Gastrocnemius medialis (tissue), 4 donors: ENCODE data around the gene PAX5. TPM values are rescaled to one million over a fixed set of nuclear protein-coding genes. Genes with fewer than 3 reads are reported as not detected.

ENCODE experiments used
- ATAC-seq, 2 donors: fragments of 150-250 bp; one replicate each; pipeline ENCODE4 v1.9.1; 2016
- DNase-seq, 2 donors: peaks; one replicate each; pipeline ENCODE4 v3.0.0-alpha.2; 2019
- H3K27ac ChIP-seq, 4 donors: fragments of 200-600 bp; sonication (generic); 1 replicate in 1 of 4; 2 replicates in 3 of 4; pipeline ENCODE4 v1.5.1; 2016 to 2018; ENCODE audit warnings: mild to moderate bottlenecking in 2 of 4, moderate library complexity in 1 of 4
- H3K27me3 ChIP-seq, 3 donors: fragments of 200-600 bp; sonication (generic) in 2 of 3; 1 replicate in 1 of 3; 2 replicates in 2 of 3; pipeline versions ENCODE4 v1.5.1 to v1.6.0; 2016 to 2019; ENCODE audit warnings: mild to moderate bottlenecking in 1 of 3, moderate library complexity in 1 of 3
- H3K36me3 ChIP-seq, 2 donors: fragments of 200-600 bp; sonication (generic) in 1 of 2; one replicate each; pipeline ENCODE4 v1.5.1; 2017 to 2018
- H3K4me1 ChIP-seq, 2 donors: fragments of 200-600 bp; sonication (generic) in 1 of 2; one replicate each; pipeline ENCODE4 v1.5.1; 2016 to 2017; ENCODE audit warnings: mild to moderate bottlenecking in 2 of 2
- H3K4me3 ChIP-seq, 4 donors: fragments of 200-600 bp; sonication (generic) in 3 of 4; 1 replicate in 1 of 4; 2 replicates in 3 of 4; pipeline ENCODE4 v1.5.1; 2016 to 2019; ENCODE audit warnings: mild to moderate bottlenecking in 2 of 4
- H3K9me3 ChIP-seq, 3 donors: fragments of 200-600 bp; sonication (generic) in 2 of 3; 1 replicate in 1 of 3; 2 replicates in 2 of 3; pipeline ENCODE4 v1.5.1; 2016 to 2019
- POLR2A ChIP-seq, 2 donors: fragments of 450-650 bp; IDR thresholded peaks; one replicate each; pipeline ENCODE4 v1.6.1; 2017; ENCODE audit warnings: antibody characterized with exemption in 2 of 2, mild to moderate bottlenecking in 2 of 2, moderate library complexity in 2 of 2
- in situ Hi-C, 4 donors: fragments of 200-750 bp; cut with MboI; loops; one replicate each; pipeline versions ENCODE4 v1.15.0 to v1.8.0; 2017; ENCODE audit warnings: low sequenced_read_pairs in 4 of 4
- intact Hi-C: fragments of 100-400 bp; cut with DNase I; formaldehyde crosslinking; loops from one replicate; pipeline ENCODE4 v1.15.1; 2023; ENCODE audit warnings: low total_unique reads
- total RNA-seq, 4 donors: library from RNA; depleted of rRNA; stranded (reverse); fragments of >200 nt; gene quantifications; one replicate each; pipeline versions ENCODE4 v1.1.0 to v1.2.3, GENCODE V29; 2016
- TF ChIP-seq, protein P1 (sequence below), 5 experiments: fragments of 450-650 bp in 3 of 5; fragments of 200-600 bp in 2 of 5; sonication (generic) in 2 of 5; IDR thresholded peaks in 4 of 5; conservative IDR thresholded peaks in 1 of 5; 1 replicate in 4 of 5; 2 replicates in 1 of 5; pipeline ENCODE4 v1.5.1; 2016 to 2019; ENCODE audit warnings: antibody characterized with exemption in 5 of 5, mild to moderate bottlenecking in 3 of 5, moderate library complexity in 3 of 5

Gene PAX5
- total RNA-seq, 4 donors from 2014 or later = 0.19 TPM; not detected in 3

DNA sequence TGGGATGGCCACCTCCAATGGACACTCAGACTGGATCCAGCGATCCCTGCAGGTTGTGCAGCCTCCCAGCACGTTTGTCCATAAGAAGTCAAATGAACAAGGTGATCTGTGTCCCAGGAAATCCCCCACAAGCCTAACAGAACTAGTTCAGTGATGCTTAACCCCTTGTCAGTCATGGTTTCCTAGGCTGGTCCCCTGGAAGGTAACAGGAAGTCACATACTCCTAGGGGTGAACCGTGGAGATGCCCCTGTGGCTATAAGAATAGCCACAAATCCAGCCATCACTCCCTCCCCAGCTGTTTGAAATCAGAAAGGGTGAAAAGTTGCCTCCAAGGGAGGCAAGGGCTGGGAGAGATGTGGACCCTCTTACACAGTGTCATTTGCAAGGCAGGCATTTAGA is 22.5 kb downstream of the PAX5 start:
- Histone ChIP-seq H3K4me3 (no peak overlapping the region), H3K27me3 (peaks cover 18 to 29% (median 22%) of the 10 kb centered on the region in 3 donors), H3K4me1 (no peaks in the 10 kb centered on the region), H3K27ac (no peak overlapping the region), H3K9me3 (no peaks in the 10 kb centered on the region), H3K36me3 (no peaks in the 10 kb centered on the region)
- no peak for TF ChIP-seq POLR2A (IDR thresholded peaks at IDR 0.05)
- TF ChIP-seq, protein P1, sequence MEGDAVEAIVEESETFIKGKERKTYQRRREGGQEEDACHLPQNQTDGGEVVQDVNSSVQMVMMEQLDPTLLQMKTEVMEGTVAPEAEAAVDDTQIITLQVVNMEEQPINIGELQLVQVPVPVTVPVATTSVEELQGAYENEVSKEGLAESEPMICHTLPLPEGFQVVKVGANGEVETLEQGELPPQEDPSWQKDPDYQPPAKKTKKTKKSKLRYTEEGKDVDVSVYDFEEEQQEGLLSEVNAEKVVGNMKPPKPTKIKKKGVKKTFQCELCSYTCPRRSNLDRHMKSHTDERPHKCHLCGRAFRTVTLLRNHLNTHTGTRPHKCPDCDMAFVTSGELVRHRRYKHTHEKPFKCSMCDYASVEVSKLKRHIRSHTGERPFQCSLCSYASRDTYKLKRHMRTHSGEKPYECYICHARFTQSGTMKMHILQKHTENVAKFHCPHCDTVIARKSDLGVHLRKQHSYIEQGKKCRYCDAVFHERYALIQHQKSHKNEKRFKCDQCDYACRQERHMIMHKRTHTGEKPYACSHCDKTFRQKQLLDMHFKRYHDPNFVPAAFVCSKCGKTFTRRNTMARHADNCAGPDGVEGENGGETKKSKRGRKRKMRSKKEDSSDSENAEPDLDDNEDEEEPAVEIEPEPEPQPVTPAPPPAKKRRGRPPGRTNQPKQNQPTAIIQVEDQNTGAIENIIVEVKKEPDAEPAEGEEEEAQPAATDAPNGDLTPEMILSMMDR (IDR thresholded peaks at IDR 0.05 in 4 of 5, conservative IDR thresholded peaks at IDR 0.05 in 1 of 5) = no peak
- in situ Hi-C loops (no loop called here), intact Hi-C loops (no loop called here)
- ATAC-seq (no peak), DNase-seq (no peak)

DNA sequence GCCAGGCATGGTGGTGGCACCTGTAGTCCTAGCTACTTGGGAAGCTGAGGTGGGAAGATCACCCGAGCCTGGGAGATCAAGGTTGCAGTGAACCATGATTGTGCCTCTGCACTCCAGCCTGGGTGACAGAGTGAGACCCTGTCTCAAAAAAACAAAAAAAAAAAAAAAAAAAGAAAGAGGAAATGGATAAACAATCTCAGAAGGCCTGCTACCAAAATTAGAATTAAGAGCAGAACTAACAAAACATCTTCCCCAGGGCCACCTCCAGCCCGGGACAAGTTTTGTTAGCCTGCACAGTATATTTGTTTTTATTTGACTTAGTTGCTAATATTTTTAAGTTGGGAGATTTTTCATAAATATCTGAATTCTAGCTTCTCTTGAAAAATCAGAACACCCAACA is 23.1 kb downstream of the PAX5 start:
- peaks cover 18 to 27% (median 25%) of the 10 kb centered on the region in 3 donors for H3K27me3 ChIP-seq
- no peaks in the 10 kb centered on the region for H3K4me1 ChIP-seq
- H3K27ac ChIP-seq = no peak overlapping the region
- ATAC-seq (no peak), DNase-seq (no peak)
- intact Hi-C loops = no loop called here
- no peaks in the 10 kb centered on the region for H3K36me3 ChIP-seq
- no peak for TF ChIP-seq POLR2A (IDR thresholded peaks at IDR 0.05)
- TF ChIP-seq, protein P1 (IDR thresholded peaks at IDR 0.05 in 4 of 5, conservative IDR thresholded peaks at IDR 0.05 in 1 of 5) = no peak
- in situ Hi-C loops = no loop called here
- H3K9me3 ChIP-seq = no peaks in the 10 kb centered on the region
- H3K4me3 ChIP-seq = no peak overlapping the region

DNA sequence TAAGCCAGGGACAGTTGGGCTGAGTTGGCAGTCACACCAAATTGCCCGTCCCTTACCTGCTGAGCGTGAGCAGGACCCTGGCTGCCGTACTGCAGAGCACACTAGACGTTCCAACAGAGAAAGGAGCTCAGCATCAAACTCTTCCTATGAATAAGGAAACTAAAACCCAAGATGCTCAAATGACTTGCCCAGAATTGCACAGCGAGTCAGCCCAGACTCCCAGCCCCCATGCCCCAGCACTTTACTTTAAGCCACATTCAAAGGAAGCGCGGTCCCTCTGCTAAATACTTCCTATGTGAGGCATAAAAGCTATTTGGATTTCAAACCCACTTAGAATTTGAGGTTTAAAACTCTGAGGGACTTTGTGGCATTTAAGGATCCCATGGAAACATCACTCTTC is 23.9 kb downstream of the PAX5 start:
- TF ChIP-seq POLR2A (IDR thresholded peaks at IDR 0.05) = no peak
- TF ChIP-seq, protein P1 (IDR thresholded peaks at IDR 0.05 in 4 of 5, conservative IDR thresholded peaks at IDR 0.05 in 1 of 5) = no peak
- Histone ChIP-seq H3K9me3 (no peaks in the 10 kb centered on the region), H3K27me3 (peaks cover 18 to 31% (median 25%) of the 10 kb centered on the region in 3 donors), H3K27ac (no peak overlapping the region), H3K4me1 (no peaks in the 10 kb centered on the region), H3K4me3 (no peak overlapping the region), H3K36me3 (no peaks in the 10 kb centered on the region)
- intact Hi-C loops (no loop called here), in situ Hi-C loops (no loop called here)
- DNase-seq (no peak), ATAC-seq (no peak)

DNA sequence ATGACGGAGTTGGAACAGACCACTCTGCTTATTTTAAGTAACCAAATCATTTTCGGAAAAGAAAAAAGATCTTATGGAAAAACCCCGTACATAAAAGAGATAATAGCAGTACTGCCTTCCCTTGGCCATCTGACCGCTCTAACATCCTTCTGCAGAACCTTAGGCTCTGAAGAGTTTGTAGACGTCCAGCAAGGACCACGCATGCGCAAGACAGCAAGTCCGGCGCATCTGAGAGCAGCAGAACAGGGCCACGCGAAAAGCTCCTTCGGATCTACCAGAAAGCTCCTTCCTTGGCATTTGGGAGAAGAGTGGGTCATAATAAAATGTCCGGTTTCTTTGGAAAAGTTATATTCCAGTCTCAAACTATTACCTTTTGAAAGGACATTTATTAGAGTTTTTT is 26.8 kb downstream of the PAX5 start:
- Histone ChIP-seq H3K27me3 (peaks cover 27 to 51% (median 41%) of the 10 kb centered on the region in 3 donors), H3K4me1 (no peaks in the 10 kb centered on the region), H3K4me3 (no peak overlapping the region), H3K36me3 (no peaks in the 10 kb centered on the region), H3K9me3 (no peaks in the 10 kb centered on the region), H3K27ac (no peak overlapping the region)
- intact Hi-C loops = no loop called here
- DNase-seq = no peak
- no peak for ATAC-seq
- in situ Hi-C loops = loop anchor here in 1 of 4 donors (10.0 kb wide), 1 partner anchor 62 kb away; no protein-coding TSS in a partner anchor
- TF ChIP-seq POLR2A (IDR thresholded peaks at IDR 0.05) = no peak
- TF ChIP-seq, protein P1 (IDR thresholded peaks at IDR 0.05 in 4 of 5, conservative IDR thresholded peaks at IDR 0.05 in 1 of 5) = no peak
